SK-N-MC (cell line): ENCODE measurements around the gene DAB1.

ENCODE experiments used
- EZH2 ChIP-seq: fragments of 200-600 bp; sonication (generic); IDR thresholded peaks from one replicate; pipeline ENCODE4 v1.6.1; 2017; ENCODE audit warnings: antibody characterized with exemption
- FOXP2 ChIP-seq: optimal IDR thresholded peaks from 2 replicates; pipeline ENCODE3; 2011; ENCODE audit warnings: mild to moderate bottlenecking, moderate library complexity; ENCODE audit not compliant: insufficient read depth; ENCODE audit errors: extremely low read length, control extremely low read depth
- POLR2AphosphoS5 ChIP-seq: IDR thresholded peaks from 2 replicates; pipeline ENCODE4 v1.6.1; 2012; ENCODE audit warnings: mild to moderate bottlenecking, low read depth, low read length, borderline replicate concordance

GRCh38 chr1:57431400-57431799, 7.5 kb upstream of the DAB1 start:
- TF ChIP-seq EZH2, result no peak
- TF ChIP-seq FOXP2, result no peak
- TF ChIP-seq POLR2AphosphoS5, result no peak
